Dendritic cell treated with granulocyte-macrophage colony-stimulating factor and Interleukin-4, amounts not matched to agents 40 ng/mL and 50 ng/mL, for 4 days (primary cell): Measurements from ENCODE around the gene PRKCD.

Experiments
- H3K27ac Mint-ChIP-seq: one replicate; pipeline ENCODE4 v1.8.0; 2022; ENCODE audit warnings: mild to moderate bottlenecking, mixed read lengths
- H3K27me3 Mint-ChIP-seq: one replicate; pipeline ENCODE4 v1.8.0; 2022; ENCODE audit warnings: mild to moderate bottlenecking, mixed read lengths
- H3K36me3 Mint-ChIP-seq: one replicate; pipeline ENCODE4 v1.8.0; 2022; ENCODE audit warnings: low read depth, mixed read lengths
- H3K4me1 Mint-ChIP-seq: one replicate; pipeline ENCODE4 v1.8.0; 2022; ENCODE audit warnings: low read depth, mixed read lengths
- H3K4me3 Mint-ChIP-seq: one replicate; pipeline ENCODE4 v1.8.0; 2022; ENCODE audit warnings: mild to moderate bottlenecking, moderate library complexity, mixed read lengths
- H3K9me3 Mint-ChIP-seq: one replicate; pipeline ENCODE4 v1.8.0; 2022; ENCODE audit warnings: mixed read lengths
- intact Hi-C: fragments of 100-400 bp; cut with micrococcal nuclease; formaldehyde crosslinking; loops from one replicate; pipeline ENCODE4 v1.15.0; 2022

The PRKCD gene

DNA sequence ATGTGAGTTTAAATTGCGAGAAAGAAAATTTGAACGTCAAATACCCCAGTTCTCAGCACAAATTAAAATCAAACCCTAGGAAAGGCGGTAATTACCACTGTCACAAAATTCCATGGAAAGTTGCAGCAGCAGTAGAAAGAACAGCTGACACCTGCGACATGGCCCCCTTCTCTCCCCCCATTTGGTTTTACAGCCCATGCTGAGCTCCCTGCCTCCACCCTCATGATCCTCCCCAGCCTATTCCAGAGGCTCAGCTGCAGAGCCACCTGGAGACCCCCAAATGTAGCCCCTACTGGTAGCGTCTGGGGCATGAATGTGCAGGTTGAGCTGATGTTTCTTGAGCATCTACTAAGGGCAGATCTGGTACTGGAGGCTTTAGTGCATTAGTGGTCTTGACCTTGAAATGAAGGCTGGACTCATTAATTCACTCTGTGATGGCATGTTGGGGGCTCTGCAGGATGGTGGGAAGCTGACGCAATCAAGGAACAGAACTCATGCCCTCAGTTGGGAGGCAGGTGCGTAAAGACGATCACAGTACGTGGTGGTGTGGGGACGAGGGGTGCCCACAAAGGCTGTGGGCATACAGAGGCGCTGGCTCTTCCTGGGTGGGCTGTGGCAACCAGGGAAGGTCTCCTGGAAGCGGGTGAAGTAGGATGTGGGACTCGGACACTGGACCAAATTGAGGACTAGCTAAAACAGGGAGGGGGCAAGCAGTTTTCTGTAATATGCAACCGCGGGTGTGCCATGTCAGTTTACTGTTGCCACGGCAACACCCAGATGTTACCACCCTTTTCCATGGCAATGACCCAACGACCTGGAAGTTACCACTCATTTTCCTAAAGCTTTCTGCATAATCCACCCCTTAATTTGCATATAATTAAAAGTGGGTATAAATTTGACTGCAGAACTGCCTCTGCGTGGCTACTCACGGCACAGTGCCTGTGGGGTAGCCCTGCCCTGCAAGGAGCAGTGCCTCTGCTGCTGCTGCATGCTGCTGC is 39.8 kb downstream of the PRKCD start:
- Mint-ChIP-seq H3K27me3 (peaks cover 2% of the 10 kb centered on the region), H3K36me3 (no peaks in the 10 kb centered on the region), H3K27ac (no peak overlapping the region), H3K9me3 (no peaks in the 10 kb centered on the region), H3K4me3 (no peak overlapping the region), H3K4me1 (peaks cover 23% of the 10 kb centered on the region)
- intact Hi-C loops = no loop called here

DNA sequence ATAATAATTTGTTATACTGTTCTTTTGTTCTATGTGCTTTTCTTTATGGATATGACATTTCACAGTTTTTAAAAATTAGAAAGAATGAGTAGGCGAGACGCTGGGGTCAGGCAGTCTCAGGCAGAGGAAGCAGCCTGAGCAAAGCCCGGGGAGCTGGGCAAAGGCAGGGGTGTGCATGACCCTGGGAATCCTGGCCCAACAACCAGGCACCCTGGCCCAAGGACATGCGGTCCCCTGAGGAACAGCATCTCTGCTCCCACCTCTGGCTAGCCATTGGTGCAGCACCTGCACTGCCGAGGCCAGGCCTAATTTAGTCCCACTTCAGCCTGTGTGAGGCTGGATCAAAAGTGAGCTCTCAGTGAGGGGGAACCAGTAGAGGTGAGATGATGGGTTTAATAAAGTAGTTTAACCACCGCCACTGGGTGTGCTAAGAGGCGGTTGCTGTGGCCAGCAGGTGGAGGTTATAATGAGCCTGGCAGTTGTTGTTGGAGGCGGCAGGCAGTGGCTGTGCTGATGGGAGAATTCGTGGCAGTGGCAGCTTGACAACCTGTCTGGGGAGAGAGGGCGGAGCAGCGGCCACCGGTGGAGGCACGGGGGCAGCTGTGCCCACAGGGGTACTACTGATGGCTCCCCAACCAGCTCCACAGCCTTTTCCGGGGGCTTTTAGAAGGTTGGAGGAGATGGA is 41.5 kb downstream of the PRKCD start:
- H3K4me1 Mint-ChIP-seq = peaks cover 9% of the 10 kb centered on the region
- H3K27ac Mint-ChIP-seq = no peak overlapping the region
- intact Hi-C loops = no loop called here
- H3K36me3 Mint-ChIP-seq = no peaks in the 10 kb centered on the region
- peaks cover 2% of the 10 kb centered on the region for H3K27me3 Mint-ChIP-seq
- H3K4me3 Mint-ChIP-seq = no peak overlapping the region
- H3K9me3 Mint-ChIP-seq = no peaks in the 10 kb centered on the region

DNA sequence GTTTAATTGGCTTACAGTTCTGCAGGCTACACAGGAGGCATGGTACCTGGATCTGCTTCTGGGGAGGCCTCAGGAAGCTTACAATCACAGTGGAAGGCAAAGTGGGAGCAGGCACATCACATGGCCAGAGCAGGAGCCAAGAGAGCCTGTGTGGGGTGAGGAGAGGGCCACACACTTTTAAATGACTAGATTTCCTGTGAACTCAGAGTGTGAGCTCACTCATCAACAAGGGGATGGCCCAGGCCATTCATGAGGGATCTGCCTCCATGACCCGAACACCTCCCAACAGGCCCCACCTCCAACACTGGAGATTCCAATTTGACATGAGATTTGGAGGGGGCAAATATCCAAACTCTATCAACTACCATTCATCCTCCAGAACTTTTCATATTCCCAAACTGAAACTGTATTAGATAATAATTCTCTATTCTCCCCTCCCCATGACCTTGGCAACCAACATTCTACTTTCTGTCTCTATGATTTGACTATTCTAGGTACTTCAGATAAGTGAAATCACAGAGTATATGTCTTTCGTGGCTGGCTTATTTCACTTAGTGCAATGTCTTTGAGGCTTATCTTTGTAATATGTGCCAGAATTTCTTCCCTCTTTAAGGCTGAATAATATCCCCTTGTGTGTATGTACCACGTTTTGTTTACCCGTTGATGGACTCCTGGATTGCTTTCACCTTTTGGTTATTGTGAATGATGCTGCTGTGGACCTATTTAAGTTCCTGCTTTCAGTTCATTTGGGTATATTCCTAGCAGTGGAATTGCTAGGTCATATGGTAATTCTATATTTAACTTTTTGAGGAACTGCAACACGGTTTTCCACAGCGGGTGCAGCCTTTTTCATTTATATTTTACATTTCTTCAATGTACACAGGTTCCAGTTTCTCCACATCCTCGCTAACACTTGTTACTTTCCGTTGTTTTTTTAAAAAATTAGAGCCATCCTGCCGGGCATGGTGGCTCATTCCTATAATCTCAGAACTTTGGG is 51.0 kb downstream of the PRKCD start:
- H3K4me1 Mint-ChIP-seq = peaks cover 26% of the 10 kb centered on the region
- H3K9me3 Mint-ChIP-seq = peaks cover 9% of the 10 kb centered on the region
- H3K36me3 Mint-ChIP-seq = peaks cover 9% of the 10 kb centered on the region
- H3K4me3 Mint-ChIP-seq = peak overlapping the region; percentile 34
- H3K27me3 Mint-ChIP-seq = no peaks in the 10 kb centered on the region
- H3K27ac Mint-ChIP-seq = peak overlapping the region; percentile 71
- intact Hi-C loops = no loop called here

- Mint-ChIP-seq H3K27me3 (no peaks in the 10 kb centered on the region), H3K4me1 (peaks cover 38% of the 10 kb centered on the region), H3K36me3 (peaks cover 9% of the 10 kb centered on the region), H3K4me3 (no peak overlapping the region), H3K9me3 (peaks cover 7% of the 10 kb centered on the region), H3K27ac (no peak overlapping the region)
- intact Hi-C loops = no loop called here
These were observed 52.3 kb downstream of the PRKCD start for GRCh38 chr3:53213276-53213675.

DNA sequence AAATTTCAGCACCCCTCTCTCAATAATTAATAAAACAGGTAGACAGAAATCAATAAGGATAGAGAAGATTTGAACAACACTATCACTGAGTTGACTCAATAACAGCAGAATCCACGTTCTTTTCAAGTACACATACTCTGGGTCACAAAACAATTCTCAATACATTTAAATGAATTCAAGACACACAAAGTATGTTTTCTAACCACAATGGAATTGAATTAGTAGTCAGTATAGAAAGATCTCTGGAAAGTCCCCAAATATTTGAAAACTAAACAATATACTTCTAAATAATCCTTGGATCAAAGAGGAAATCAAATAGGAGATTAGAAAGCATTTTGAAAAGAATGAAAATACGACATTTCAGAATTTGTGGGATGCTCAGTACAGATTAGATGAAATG is 54.8 kb downstream of the PRKCD start:
- no peaks in the 10 kb centered on the region for H3K27me3 Mint-ChIP-seq
- no peak overlapping the region for H3K27ac Mint-ChIP-seq
- intact Hi-C loops = loop anchor here (5.0 kb wide), 1 partner anchor 36 kb away; no protein-coding TSS in a partner anchor
- no peak overlapping the region for H3K4me3 Mint-ChIP-seq
- peaks cover 49% of the 10 kb centered on the region for H3K4me1 Mint-ChIP-seq
- H3K9me3 Mint-ChIP-seq = no peaks in the 10 kb centered on the region
- no peaks in the 10 kb centered on the region for H3K36me3 Mint-ChIP-seq

DNA sequence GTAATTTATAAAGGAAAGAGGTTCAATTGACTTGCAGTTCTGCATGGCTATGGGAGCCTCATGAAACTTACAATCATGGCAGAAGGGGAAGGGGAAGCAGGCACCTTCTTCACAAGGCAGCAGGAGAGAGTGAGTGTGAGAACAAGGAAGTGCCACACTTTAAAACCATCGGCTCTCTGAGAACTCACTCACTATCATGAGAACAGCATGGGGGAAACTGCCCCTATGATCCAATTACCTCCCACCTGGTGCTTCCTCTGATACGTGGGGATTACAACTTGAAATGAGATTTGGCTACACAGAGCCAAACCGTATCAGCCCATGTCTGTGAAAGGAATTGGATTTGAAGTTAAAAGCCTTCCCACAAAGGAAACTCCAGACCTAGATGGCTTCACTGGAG is 55.7 kb downstream of the PRKCD start:
- no peaks in the 10 kb centered on the region for H3K27me3 Mint-ChIP-seq
- intact Hi-C loops = loop anchor here (5.0 kb wide), 1 partner anchor 36 kb away; no protein-coding TSS in a partner anchor
- no peaks in the 10 kb centered on the region for H3K9me3 Mint-ChIP-seq

GRCh38 chr3:53217175-53217574 is 56.2 kb downstream of the PRKCD start:
- intact Hi-C loops = loop anchor here (5.0 kb wide), 1 partner anchor 35 kb away; no protein-coding TSS in a partner anchor
- Mint-ChIP-seq H3K4me3 (no peak overlapping the region), H3K27ac (peak overlapping the region; percentile 66), H3K27me3 (no peaks in the 10 kb centered on the region), H3K36me3 (peaks cover 4% of the 10 kb centered on the region), H3K9me3 (no peaks in the 10 kb centered on the region), H3K4me1 (peaks cover 40% of the 10 kb centered on the region)

More for the DNA sequence above, 55.7 kb downstream of the PRKCD start:
- Mint-ChIP-seq H3K4me3 (no peak overlapping the region), H3K4me1 (peaks cover 43% of the 10 kb centered on the region), H3K36me3 (no peaks in the 10 kb centered on the region), H3K27ac (no peak overlapping the region)

DNA sequence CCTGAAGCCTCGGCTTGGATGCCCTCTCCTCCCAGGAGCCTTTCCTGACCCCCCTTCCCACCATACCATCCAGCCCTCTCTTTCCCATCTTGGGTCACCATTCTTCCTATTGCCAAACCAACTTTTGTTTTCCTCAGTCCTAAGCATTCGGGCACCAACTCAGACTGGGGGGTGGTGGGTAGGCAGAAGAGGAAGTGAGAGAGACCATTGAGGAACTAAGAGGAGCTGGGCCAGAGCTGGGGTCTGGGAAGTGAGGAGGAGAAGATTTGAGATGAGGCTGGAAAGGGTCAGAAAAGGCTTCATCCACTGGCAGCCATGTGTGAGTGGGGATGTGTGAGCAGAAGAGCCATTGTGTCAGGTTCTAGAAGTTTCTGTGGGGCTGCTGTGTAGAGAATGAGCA is 57.1 kb downstream of the PRKCD start:
- intact Hi-C loops = loop anchor here (5.0 kb wide), 1 partner anchor 34 kb away; no protein-coding TSS in a partner anchor
- H3K36me3 Mint-ChIP-seq = peaks cover 13% of the 10 kb centered on the region
- H3K4me3 Mint-ChIP-seq = peak overlapping the region; percentile 4
- no peaks in the 10 kb centered on the region for H3K9me3 Mint-ChIP-seq
- H3K4me1 Mint-ChIP-seq = peaks cover 39% of the 10 kb centered on the region
- H3K27me3 Mint-ChIP-seq = no peaks in the 10 kb centered on the region
- peak overlapping the region; percentile 66 for H3K27ac Mint-ChIP-seq

DNA sequence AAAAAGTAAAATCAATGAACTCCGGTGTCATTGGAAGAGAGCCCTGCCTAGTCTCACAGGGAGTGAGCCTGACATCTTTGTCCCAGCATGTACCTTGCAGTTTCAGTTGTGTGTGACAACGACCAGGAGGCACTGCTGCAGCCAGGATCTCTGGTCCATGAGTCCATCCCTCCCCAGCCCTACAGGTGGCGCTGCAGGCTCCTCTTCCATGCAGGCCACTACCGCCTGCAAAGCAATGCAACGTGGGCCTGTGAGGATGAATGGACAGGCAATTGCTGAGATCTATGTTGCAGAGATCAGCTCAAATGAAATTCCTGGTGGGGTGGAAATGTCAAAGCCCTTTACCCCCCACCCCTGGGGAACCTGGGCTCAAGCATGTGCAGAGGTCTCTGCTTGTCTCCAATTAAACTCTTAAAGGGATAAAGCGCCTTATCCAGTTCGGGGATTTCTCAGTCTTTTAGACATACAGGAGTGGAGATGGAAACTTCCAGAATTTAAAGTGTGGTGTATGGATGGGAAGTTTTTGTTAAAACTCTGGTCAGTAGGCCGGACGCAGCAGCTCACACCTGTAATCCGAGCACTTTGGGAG is 59.0 kb downstream of the PRKCD start:
- H3K36me3 Mint-ChIP-seq = peaks cover 32% of the 10 kb centered on the region
- peaks cover 32% of the 10 kb centered on the region for H3K4me1 Mint-ChIP-seq
- H3K27me3 Mint-ChIP-seq = no peaks in the 10 kb centered on the region
- peak overlapping the region; percentile 37 for H3K27ac Mint-ChIP-seq
- intact Hi-C loops = loop anchor here (5.0 kb wide), 1 partner anchor 32 kb away; no protein-coding TSS in a partner anchor
- H3K4me3 Mint-ChIP-seq = no peak overlapping the region
- no peaks in the 10 kb centered on the region for H3K9me3 Mint-ChIP-seq

- Mint-ChIP-seq H3K36me3 (peaks cover 45% of the 10 kb centered on the region), H3K27ac (peak overlapping the region; percentile 18), H3K9me3 (no peaks in the 10 kb centered on the region), H3K4me1 (peaks cover 32% of the 10 kb centered on the region), H3K4me3 (no peak overlapping the region), H3K27me3 (no peaks in the 10 kb centered on the region)
- intact Hi-C loops = no loop called here
These were observed 60.3 kb downstream of the PRKCD start for GRCh38 chr3:53221345-53221744.

GRCh38 chr3:53221827-53222182 is 60.8 kb downstream of the PRKCD start:
- H3K9me3 Mint-ChIP-seq = no peaks in the 10 kb centered on the region
- peak overlapping the region; percentile 19 for H3K27ac Mint-ChIP-seq
- no peak overlapping the region for H3K4me3 Mint-ChIP-seq
- intact Hi-C loops = no loop called here
- H3K27me3 Mint-ChIP-seq = no peaks in the 10 kb centered on the region
- H3K36me3 Mint-ChIP-seq = peaks cover 50% of the 10 kb centered on the region
- peaks cover 32% of the 10 kb centered on the region for H3K4me1 Mint-ChIP-seq

DNA sequence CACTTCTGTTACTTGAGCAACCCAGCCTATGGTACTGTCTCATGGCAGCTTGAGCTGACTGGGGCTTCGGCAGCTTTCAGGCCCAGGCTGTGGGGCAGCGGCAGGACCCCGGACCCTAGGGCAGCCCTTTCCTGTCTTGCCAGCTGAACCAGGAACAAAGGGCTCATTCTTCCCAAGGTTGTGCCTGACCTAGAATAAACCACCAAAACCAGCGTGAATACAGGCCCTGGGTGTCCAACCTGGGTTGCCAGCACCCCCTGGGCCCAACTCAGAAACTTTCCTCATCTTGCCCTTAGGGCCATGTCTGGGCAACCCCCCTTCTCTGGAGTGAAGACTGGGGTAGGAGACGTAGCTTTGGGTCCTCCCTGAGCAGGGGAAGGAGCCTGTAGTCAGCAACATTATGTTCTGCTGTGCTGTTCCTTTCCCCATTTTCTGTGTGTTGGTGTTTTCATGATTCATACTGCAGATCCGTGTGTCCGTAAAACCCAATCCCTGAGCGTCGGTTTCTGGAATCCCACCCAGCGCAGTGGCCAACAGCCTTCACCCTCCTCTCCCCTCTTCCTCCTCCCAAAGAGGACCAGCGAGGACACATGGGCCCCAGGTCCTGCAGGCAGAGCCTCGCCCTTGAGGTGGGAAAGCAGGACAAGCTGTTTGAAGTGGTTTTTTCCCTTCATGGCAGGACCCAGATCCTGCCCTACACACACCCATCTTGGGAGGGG is 61.3 kb downstream of the PRKCD start:
- H3K4me3 Mint-ChIP-seq = no peak overlapping the region
- intact Hi-C loops = no loop called here
- H3K4me1 Mint-ChIP-seq = peaks cover 29% of the 10 kb centered on the region
- H3K27me3 Mint-ChIP-seq = no peaks in the 10 kb centered on the region
- H3K27ac Mint-ChIP-seq = peak overlapping the region; percentile 19
- H3K36me3 Mint-ChIP-seq = peaks cover 55% of the 10 kb centered on the region
- H3K9me3 Mint-ChIP-seq = no peaks in the 10 kb centered on the region
